WTC11 (cell line): Measurements from ENCODE around the gene HDX. TPM values are rescaled to one million over a fixed set of nuclear protein-coding genes. Genes with fewer than 3 reads are reported as not detected.

ENCODE experiments used
- ATAC-seq: fragments of 200-7000 bp; cut with Tn5 transposase; 2 replicates; pipeline ENCODE4 v1.10.0; 2021; ENCODE audit warnings: mild to moderate bottlenecking, moderate library complexity
- Bru-seq: library from RNA; stranded (reverse); fragments of 400-500 nt; gene quantifications from one replicate; lab custom pipeline; 2021; lab: Mats Ljungman, UMichigan
- CTCF ChIA-PET: fragments of 300-600 bp; sonication (Branson Sonifier 250); formaldehyde crosslinking; loops from one replicate; lab custom pipeline; 2021; ENCODE audit warnings: antibody characterized with exemption; lab: Charles Lee
- POLR2A ChIA-PET: fragments of 350-600 bp; sonication (Branson Sonifier 250); formaldehyde crosslinking; loops from one replicate; lab custom pipeline; 2021; ENCODE audit warnings: antibody characterized with exemption; lab: Charles Lee
- DNase-seq: peaks from one replicate; pipeline ENCODE4 v3.0.0; 2021; ENCODE audit warnings: low spot score
- H3K27ac Mint-ChIP-seq: 2 replicates; pipeline ENCODE4 v1.8.0; 2021; ENCODE audit warnings: mixed read lengths
- H3K27me3 Mint-ChIP-seq: 2 replicates; pipeline ENCODE4 v1.8.0; 2021; ENCODE audit warnings: low read depth, mild to moderate bottlenecking, moderate library complexity, mixed read lengths
- H3K36me3 Mint-ChIP-seq: 2 replicates; pipeline ENCODE4 v1.8.0; 2021; ENCODE audit warnings: mixed read lengths
- H3K4me1 Mint-ChIP-seq: 2 replicates; pipeline ENCODE4 v1.8.0; 2022; ENCODE audit warnings: mixed read lengths
- H3K4me3 Mint-ChIP-seq: 2 replicates; pipeline ENCODE4 v1.8.0; 2021; ENCODE audit warnings: mild to moderate bottlenecking, moderate library complexity, mixed read lengths
- H3K9me3 Mint-ChIP-seq: 2 replicates; pipeline ENCODE4 v1.8.0; 2021; ENCODE audit warnings: mixed read lengths
- AR ChIP-seq: fragments of 250-450 bp; sonication (Bioruptor Pico); IDR thresholded peaks from 2 replicates; pipeline ENCODE4 v1.9.0; 2021; ENCODE audit warnings: mild to moderate bottlenecking
- CBFB ChIP-seq: sonication (generic); formaldehyde crosslinking; IDR thresholded peaks from 2 replicates; pipeline ENCODE4 v1.8.1; 2022; ENCODE audit warnings: mild to moderate bottlenecking, low read depth, missing genetic modification reagents
- CREM ChIP-seq: sonication (generic); formaldehyde crosslinking; IDR thresholded peaks from 2 replicates; pipeline ENCODE4 v1.8.1; 2022; ENCODE audit warnings: mild to moderate bottlenecking, missing genetic modification reagents, moderate library complexity
- E2F4 ChIP-seq: sonication (generic); formaldehyde crosslinking; IDR thresholded peaks from 2 replicates; pipeline ENCODE4 v1.8.1; 2022; ENCODE audit warnings: low read depth, mild to moderate bottlenecking, moderate library complexity, missing genetic modification reagents, borderline replicate concordance
- ELF4 ChIP-seq: sonication (generic); formaldehyde crosslinking; IDR thresholded peaks from 2 replicates; pipeline ENCODE4 v1.8.1; 2022; ENCODE audit warnings: low read depth, mild to moderate bottlenecking, moderate library complexity, missing genetic modification reagents
- FOXK1 ChIP-seq: sonication (generic); formaldehyde crosslinking; IDR thresholded peaks from 2 replicates; pipeline ENCODE4 v1.8.0; 2022; ENCODE audit warnings: mild to moderate bottlenecking, moderate library complexity, missing genetic modification reagents
- HMGA2 ChIP-seq: fragments of 250-450 bp; sonication (Bioruptor Pico); IDR thresholded peaks from 2 replicates; pipeline ENCODE4 v1.4.0; 2021; ENCODE audit warnings: mild to moderate bottlenecking, moderate library complexity
- JAZF1 ChIP-seq: fragments of 250-450 bp; sonication (Bioruptor Pico); IDR thresholded peaks from 2 replicates; pipeline ENCODE4 v1.9.0; 2021; ENCODE audit warnings: moderate library complexity, mild to moderate bottlenecking, inconsistent platforms
- JUN ChIP-seq: sonication (generic); formaldehyde crosslinking; IDR thresholded peaks from 2 replicates; pipeline ENCODE4 v1.8.0; 2023; ENCODE audit warnings: mild to moderate bottlenecking, missing genetic modification reagents
- NR3C1 ChIP-seq: sonication (generic); formaldehyde crosslinking; conservative IDR thresholded peaks from 2 replicates; pipeline ENCODE4 v1.8.1; 2023; ENCODE audit warnings: low read depth, mild to moderate bottlenecking, missing genetic modification reagents
- OVOL2 ChIP-seq: fragments of 250-450 bp; sonication (Bioruptor Pico); IDR thresholded peaks from 2 replicates; pipeline ENCODE4 v1.9.0; 2021; ENCODE audit warnings: mild to moderate bottlenecking, borderline replicate concordance
- SMAD3 ChIP-seq: sonication (generic); formaldehyde crosslinking; IDR thresholded peaks from 2 replicates; pipeline ENCODE4 v1.8.0; 2022; ENCODE audit warnings: missing genetic modification reagents, mild to moderate bottlenecking, borderline replicate concordance
- SMAD4 ChIP-seq: sonication (generic); formaldehyde crosslinking; IDR thresholded peaks from 2 replicates; pipeline ENCODE4 v1.8.0; 2022; ENCODE audit warnings: mild to moderate bottlenecking, missing genetic modification reagents
- SP1 ChIP-seq: sonication (generic); formaldehyde crosslinking; conservative IDR thresholded peaks from 2 replicates; pipeline ENCODE4 v1.8.1; 2022; ENCODE audit warnings: missing genetic modification reagents
- TCF7 ChIP-seq: sonication (generic); formaldehyde crosslinking; IDR thresholded peaks from 2 replicates; pipeline ENCODE4 v1.8.0; 2022; ENCODE audit warnings: mild to moderate bottlenecking, low read depth, missing genetic modification reagents, moderate library complexity
- TEAD1 ChIP-seq: sonication (generic); formaldehyde crosslinking; IDR thresholded peaks from 2 replicates; pipeline ENCODE4 v1.8.0; 2022; ENCODE audit warnings: mild to moderate bottlenecking, missing genetic modification reagents
- TP53 ChIP-seq: sonication (generic); formaldehyde crosslinking; IDR thresholded peaks from 2 replicates; pipeline ENCODE4 v1.8.1; 2023; ENCODE audit warnings: mild to moderate bottlenecking, missing genetic modification reagents
- ZBTB21 ChIP-seq: sonication (generic); formaldehyde crosslinking; IDR thresholded peaks from 2 replicates; pipeline ENCODE4 v1.8.1; 2023; ENCODE audit warnings: mild to moderate bottlenecking, missing genetic modification reagents, borderline replicate concordance
- ZNF121 ChIP-seq: sonication (generic); formaldehyde crosslinking; IDR thresholded peaks from 2 replicates; pipeline ENCODE4 v1.8.0; 2023; ENCODE audit warnings: missing genetic modification reagents
- ZNF138 ChIP-seq: sonication (generic); formaldehyde crosslinking; conservative IDR thresholded peaks from 2 replicates; pipeline ENCODE4 v1.8.1; 2022; ENCODE audit warnings: mild to moderate bottlenecking, moderate library complexity, missing genetic modification reagents
- ZNF263 ChIP-seq: sonication (generic); formaldehyde crosslinking; IDR thresholded peaks from 2 replicates; pipeline ENCODE4 v1.8.1; 2022; ENCODE audit warnings: low read depth, mild to moderate bottlenecking, moderate library complexity, missing genetic modification reagents
- ZNF317 ChIP-seq: sonication (generic); formaldehyde crosslinking; IDR thresholded peaks from 2 replicates; pipeline ENCODE4 v1.8.1; 2023; ENCODE audit warnings: low read depth, mild to moderate bottlenecking, moderate library complexity, missing genetic modification reagents, borderline replicate concordance
- ZNF396 ChIP-seq: fragments of 250-450 bp; sonication (Bioruptor Pico); IDR thresholded peaks from 2 replicates; pipeline ENCODE4 v1.8.0; 2021; ENCODE audit warnings: mild to moderate bottlenecking, moderate library complexity, borderline replicate concordance
- ZNF416 ChIP-seq: fragments of 250-450 bp; sonication (Bioruptor Pico); IDR thresholded peaks from 2 replicates; pipeline ENCODE4 v1.9.0; 2021; ENCODE audit warnings: mild to moderate bottlenecking, inconsistent platforms
- long read RNA-seq, 3 experiments: library from RNA in 1 of 3; library from capped mRNA in 1 of 3; library from polyadenylated mRNA in 1 of 3; unstranded in 2 of 3; stranded (forward) in 1 of 3; transcript quantifications; one replicate each; pipeline ENCODE4 v2.0.0, GENCODE V29; 2021
- total RNA-seq: library from RNA; stranded (reverse); gene quantifications from 3 replicates; pipeline ENCODE4 v1.2.3, GENCODE V29; 2021
- TF ChIP-seq, protein P1 (sequence below): fragments of 250-450 bp; sonication (Bioruptor Pico); IDR thresholded peaks from 2 replicates; pipeline ENCODE4 v1.8.0; 2021; ENCODE audit warnings: mild to moderate bottlenecking
- TF ChIP-seq, protein P2 (sequence below): sonication (generic); formaldehyde crosslinking; IDR thresholded peaks from 2 replicates; pipeline ENCODE4 v1.8.1; 2023; ENCODE audit warnings: mild to moderate bottlenecking, missing genetic modification reagents, moderate library complexity
- TF ChIP-seq, protein P3 (sequence below): sonication (generic); formaldehyde crosslinking; IDR thresholded peaks from 2 replicates; pipeline ENCODE4 v1.8.1; 2023; ENCODE audit warnings: mild to moderate bottlenecking, missing genetic modification reagents
- TF ChIP-seq, protein P4 (sequence below): sonication (generic); formaldehyde crosslinking; IDR thresholded peaks from 2 replicates; pipeline ENCODE4 v1.8.0; 2022; ENCODE audit warnings: mild to moderate bottlenecking, missing genetic modification reagents

The HDX gene
- total RNA-seq (5.4 to 6.3 TPM (median 5.5 TPM) in 3 replicates), Bru-seq, nascent RNA (percentile 65 among the genes with signal in this experiment)
- long read RNA-seq, experiment 1, full-length matches to known transcripts, result 8 of 27 reads
- long read RNA-seq, experiment 1, partial matches to known transcripts, result 4 of 27 reads
- long read RNA-seq, experiment 1, other reads (novel, unspliced or antisense), result 15 of 27 reads
- long read RNA-seq, experiment 2, partial matches to known transcripts, result 4 of 8 reads
- long read RNA-seq, experiment 2, other reads (novel, unspliced or antisense), result 4 of 8 reads
- long read RNA-seq, experiment 3, full-length matches to known transcripts, result 4 of 8 reads
- long read RNA-seq, experiment 3, partial matches to known transcripts, result 2 of 8 reads
- long read RNA-seq, experiment 3, other reads (novel, unspliced or antisense), result 2 of 8 reads

GRCh38 chrX:84501798-84502628 lies at the start of gene HDX:
Gene HDX, minus strand, starts transcription at chrX:84502453. Its CDS starts 27,056 bp downstream, at chrX:84475397.
- H3K4me3 Mint-ChIP-seq, result peak within 1 kb of the TSS; percentile 89
- DNase-seq (peak; percentile 68), ATAC-seq (peak; percentile 93)
- ChIA-PET POLR2A (no interaction called here), CTCF (no interaction called here)
- H3K27me3 Mint-ChIP-seq, result no peaks in the 10 kb centered on the region; the same call in 1 of the 2 replicates
- peak within 1 kb of the TSS; percentile 96 for H3K27ac Mint-ChIP-seq
- no peaks in the 10 kb centered on the region for H3K9me3 Mint-ChIP-seq
- H3K4me1 Mint-ChIP-seq, result peaks cover 8% of the 10 kb centered on the region
- H3K36me3 Mint-ChIP-seq, result peaks cover under 1% of the 10 kb centered on the region; the same call in 1 of the 2 replicates
- TF ChIP-seq OVOL2, result no peak
- TF ChIP-seq, protein P1, sequence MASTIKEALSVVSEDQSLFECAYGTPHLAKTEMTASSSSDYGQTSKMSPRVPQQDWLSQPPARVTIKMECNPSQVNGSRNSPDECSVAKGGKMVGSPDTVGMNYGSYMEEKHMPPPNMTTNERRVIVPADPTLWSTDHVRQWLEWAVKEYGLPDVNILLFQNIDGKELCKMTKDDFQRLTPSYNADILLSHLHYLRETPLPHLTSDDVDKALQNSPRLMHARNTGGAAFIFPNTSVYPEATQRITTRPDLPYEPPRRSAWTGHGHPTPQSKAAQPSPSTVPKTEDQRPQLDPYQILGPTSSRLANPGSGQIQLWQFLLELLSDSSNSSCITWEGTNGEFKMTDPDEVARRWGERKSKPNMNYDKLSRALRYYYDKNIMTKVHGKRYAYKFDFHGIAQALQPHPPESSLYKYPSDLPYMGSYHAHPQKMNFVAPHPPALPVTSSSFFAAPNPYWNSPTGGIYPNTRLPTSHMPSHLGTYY (CRISPR knock-in tag), result no peak
- peak; percentile 100 for TF ChIP-seq CBFB (CRISPR knock-in tag)
- TF ChIP-seq ZNF121 (CRISPR knock-in tag), result peak; percentile 98
- peak; percentile 100 for TF ChIP-seq TEAD1 (CRISPR knock-in tag)
- peak; percentile 99 for TF ChIP-seq ZBTB21 (CRISPR knock-in tag)
- peak; percentile 100 for TF ChIP-seq TP53 (CRISPR knock-in tag)
- peak; percentile 100 for TF ChIP-seq SP1 (CRISPR knock-in tag)
- TF ChIP-seq ZNF396, result no peak
- peak; percentile 99 for TF ChIP-seq JUN (CRISPR knock-in tag)
- TF ChIP-seq NR3C1, result peak; percentile 100
- TF ChIP-seq, protein P2, sequence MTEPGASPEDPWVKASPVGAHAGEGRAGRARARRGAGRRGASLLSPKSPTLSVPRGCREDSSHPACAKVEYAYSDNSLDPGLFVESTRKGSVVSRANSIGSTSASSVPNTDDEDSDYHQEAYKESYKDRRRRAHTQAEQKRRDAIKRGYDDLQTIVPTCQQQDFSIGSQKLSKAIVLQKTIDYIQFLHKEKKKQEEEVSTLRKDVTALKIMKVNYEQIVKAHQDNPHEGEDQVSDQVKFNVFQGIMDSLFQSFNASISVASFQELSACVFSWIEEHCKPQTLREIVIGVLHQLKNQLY (CRISPR knock-in tag), result peak; percentile 100
- TF ChIP-seq ZNF416 (CRISPR knock-in tag), result no peak
- no peak for TF ChIP-seq AR (CRISPR knock-in tag)
- peak; percentile 100 for TF ChIP-seq FOXK1 (CRISPR knock-in tag)
- TF ChIP-seq, protein P3, sequence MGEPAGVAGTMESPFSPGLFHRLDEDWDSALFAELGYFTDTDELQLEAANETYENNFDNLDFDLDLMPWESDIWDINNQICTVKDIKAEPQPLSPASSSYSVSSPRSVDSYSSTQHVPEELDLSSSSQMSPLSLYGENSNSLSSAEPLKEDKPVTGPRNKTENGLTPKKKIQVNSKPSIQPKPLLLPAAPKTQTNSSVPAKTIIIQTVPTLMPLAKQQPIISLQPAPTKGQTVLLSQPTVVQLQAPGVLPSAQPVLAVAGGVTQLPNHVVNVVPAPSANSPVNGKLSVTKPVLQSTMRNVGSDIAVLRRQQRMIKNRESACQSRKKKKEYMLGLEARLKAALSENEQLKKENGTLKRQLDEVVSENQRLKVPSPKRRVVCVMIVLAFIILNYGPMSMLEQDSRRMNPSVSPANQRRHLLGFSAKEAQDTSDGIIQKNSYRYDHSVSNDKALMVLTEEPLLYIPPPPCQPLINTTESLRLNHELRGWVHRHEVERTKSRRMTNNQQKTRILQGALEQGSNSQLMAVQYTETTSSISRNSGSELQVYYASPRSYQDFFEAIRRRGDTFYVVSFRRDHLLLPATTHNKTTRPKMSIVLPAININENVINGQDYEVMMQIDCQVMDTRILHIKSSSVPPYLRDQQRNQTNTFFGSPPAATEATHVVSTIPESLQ (CRISPR knock-in tag), result peak; percentile 100
- peak; percentile 100 for TF ChIP-seq SMAD3 (CRISPR knock-in tag)
- no peak for TF ChIP-seq JAZF1
- peak; percentile 99 for TF ChIP-seq ZNF263 (CRISPR knock-in tag)
- TF ChIP-seq CREM (CRISPR knock-in tag), result peak; percentile 100
- TF ChIP-seq TCF7 (CRISPR knock-in tag), result peak; percentile 100
- peak; percentile 100 for TF ChIP-seq ZNF138 (CRISPR knock-in tag)
- TF ChIP-seq HMGA2, result no peak
- peak; percentile 100 for TF ChIP-seq SMAD4 (CRISPR knock-in tag)
- TF ChIP-seq, protein P4, sequence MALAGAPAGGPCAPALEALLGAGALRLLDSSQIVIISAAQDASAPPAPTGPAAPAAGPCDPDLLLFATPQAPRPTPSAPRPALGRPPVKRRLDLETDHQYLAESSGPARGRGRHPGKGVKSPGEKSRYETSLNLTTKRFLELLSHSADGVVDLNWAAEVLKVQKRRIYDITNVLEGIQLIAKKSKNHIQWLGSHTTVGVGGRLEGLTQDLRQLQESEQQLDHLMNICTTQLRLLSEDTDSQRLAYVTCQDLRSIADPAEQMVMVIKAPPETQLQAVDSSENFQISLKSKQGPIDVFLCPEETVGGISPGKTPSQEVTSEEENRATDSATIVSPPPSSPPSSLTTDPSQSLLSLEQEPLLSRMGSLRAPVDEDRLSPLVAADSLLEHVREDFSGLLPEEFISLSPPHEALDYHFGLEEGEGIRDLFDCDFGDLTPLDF, result peak; percentile 100
- TF ChIP-seq E2F4 (CRISPR knock-in tag), result peak; percentile 100
- peak; percentile 100 for TF ChIP-seq ELF4 (CRISPR knock-in tag)
- peak; percentile 99 for TF ChIP-seq ZNF317 (CRISPR knock-in tag)
